ENCODE results near the gene PUM2. TPM values are rescaled to one million over a fixed set of nuclear protein-coding genes. Genes with fewer than 3 reads are reported as not detected.
A peak's percentile ranks its signal among the peaks of the same experiment; 100 is the strongest.

The PUM2 gene, protein sequence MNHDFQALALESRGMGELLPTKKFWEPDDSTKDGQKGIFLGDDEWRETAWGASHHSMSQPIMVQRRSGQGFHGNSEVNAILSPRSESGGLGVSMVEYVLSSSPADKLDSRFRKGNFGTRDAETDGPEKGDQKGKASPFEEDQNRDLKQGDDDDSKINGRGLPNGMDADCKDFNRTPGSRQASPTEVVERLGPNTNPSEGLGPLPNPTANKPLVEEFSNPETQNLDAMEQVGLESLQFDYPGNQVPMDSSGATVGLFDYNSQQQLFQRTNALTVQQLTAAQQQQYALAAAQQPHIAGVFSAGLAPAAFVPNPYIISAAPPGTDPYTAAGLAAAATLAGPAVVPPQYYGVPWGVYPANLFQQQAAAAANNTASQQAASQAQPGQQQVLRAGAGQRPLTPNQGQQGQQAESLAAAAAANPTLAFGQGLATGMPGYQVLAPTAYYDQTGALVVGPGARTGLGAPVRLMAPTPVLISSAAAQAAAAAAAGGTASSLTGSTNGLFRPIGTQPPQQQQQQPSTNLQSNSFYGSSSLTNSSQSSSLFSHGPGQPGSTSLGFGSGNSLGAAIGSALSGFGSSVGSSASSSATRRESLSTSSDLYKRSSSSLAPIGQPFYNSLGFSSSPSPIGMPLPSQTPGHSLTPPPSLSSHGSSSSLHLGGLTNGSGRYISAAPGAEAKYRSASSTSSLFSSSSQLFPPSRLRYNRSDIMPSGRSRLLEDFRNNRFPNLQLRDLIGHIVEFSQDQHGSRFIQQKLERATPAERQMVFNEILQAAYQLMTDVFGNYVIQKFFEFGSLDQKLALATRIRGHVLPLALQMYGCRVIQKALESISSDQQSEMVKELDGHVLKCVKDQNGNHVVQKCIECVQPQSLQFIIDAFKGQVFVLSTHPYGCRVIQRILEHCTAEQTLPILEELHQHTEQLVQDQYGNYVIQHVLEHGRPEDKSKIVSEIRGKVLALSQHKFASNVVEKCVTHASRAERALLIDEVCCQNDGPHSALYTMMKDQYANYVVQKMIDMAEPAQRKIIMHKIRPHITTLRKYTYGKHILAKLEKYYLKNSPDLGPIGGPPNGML
- 100 to 1,000 TPM in 2 of 3 donors, 10 to 100 TPM in 1; 93.5 to 155 (median 115) TPM for total RNA-seq
- long read RNA-seq, donor 1, partial matches to known transcripts: 14 of 18 reads
- long read RNA-seq, donor 1, other reads (novel, unspliced or antisense): 3 of 18 reads
- long read RNA-seq, donor 2, partial matches to known transcripts: 0 of 2 reads
- long read RNA-seq, donor 2, other reads (novel, unspliced or antisense): 2 of 2 reads

DNA sequence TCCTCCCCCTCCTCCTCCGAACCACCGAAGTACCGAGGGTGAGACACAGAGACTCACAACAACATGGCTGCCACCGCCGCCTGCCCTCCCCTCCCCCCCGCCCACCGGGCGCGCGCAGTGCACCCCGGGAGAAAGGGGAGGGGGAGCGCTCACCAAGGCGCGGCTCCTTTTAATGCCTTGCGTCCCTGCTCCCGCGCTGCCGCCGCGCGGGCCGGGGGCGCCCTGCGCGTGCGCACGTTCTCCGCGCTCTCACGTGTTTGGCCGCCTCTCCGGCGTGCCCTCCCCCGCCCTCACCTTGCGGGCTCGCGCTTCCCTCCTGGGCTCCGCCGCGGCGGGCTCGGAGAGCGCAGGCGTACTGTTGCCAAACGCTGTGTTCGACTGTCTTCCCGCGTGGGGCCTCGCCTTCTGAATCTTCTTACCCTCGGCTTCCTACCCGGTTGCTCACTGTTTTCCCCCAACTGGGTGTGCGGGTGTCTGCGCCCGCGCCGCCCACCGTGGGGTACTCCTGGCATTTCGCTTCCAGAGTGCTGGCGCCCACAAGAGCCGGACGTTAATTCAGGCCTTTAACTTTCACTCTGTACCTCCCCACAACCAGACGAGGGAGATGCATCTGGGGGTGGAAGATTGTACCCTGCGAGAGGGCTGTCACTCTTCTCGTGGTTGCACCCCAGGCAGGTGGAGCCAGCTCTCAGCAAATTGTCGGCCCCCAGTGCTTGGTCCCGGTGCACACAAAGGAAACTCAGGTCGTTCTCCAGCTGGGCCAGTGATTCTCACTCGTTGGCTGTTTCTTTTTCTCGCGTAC is at the start of gene PUM2:
PUM2 (minus strand) TSS at position 92 of the 802 bp plus-strand sequence. CDS start 23,484 bp downstream, outside the sequence.
- Histone ChIP-seq H3K9me3 (no peaks in the 10 kb centered on the region), H3K4me1 (ENCODE audit: low read depth) (peaks cover 49% of the 10 kb centered on the region), H3K4me3 (peak within 1 kb of the TSS; percentile 84), H3K36me3 (ENCODE audit: low read depth) (no peaks in the 10 kb centered on the region)
- ATAC-seq (peak; percentile 95), DNase-seq (peak; percentile 95 to 97 (median 97))
- intact Hi-C loops (cut with DNase I, micrococcal nuclease): no loop called here
- TF ChIP-seq, protein P1, sequence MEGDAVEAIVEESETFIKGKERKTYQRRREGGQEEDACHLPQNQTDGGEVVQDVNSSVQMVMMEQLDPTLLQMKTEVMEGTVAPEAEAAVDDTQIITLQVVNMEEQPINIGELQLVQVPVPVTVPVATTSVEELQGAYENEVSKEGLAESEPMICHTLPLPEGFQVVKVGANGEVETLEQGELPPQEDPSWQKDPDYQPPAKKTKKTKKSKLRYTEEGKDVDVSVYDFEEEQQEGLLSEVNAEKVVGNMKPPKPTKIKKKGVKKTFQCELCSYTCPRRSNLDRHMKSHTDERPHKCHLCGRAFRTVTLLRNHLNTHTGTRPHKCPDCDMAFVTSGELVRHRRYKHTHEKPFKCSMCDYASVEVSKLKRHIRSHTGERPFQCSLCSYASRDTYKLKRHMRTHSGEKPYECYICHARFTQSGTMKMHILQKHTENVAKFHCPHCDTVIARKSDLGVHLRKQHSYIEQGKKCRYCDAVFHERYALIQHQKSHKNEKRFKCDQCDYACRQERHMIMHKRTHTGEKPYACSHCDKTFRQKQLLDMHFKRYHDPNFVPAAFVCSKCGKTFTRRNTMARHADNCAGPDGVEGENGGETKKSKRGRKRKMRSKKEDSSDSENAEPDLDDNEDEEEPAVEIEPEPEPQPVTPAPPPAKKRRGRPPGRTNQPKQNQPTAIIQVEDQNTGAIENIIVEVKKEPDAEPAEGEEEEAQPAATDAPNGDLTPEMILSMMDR (IDR thresholded peaks at IDR 0.05): no peak

DNA sequence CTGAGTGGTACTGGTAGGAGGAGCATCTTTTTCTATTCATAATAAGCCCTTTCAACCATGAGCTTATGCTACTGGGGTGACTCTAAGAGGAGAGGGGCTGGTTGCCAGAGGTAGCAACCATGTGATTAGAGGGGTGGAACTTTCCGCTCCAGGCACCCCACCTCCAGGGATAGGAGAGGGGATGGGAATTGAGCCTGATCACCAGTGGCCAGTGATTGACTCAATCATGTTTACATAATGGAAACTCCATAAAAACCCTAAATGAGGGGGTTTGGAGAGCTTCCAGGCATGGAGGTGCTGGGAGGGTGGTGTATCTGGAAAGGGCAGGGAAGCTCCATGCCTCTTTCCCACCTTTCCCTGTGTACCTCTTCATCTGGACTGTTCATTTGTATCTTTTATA is 49.7 kb upstream of the PUM2 start:
- intact Hi-C loops (cut with DNase I, micrococcal nuclease): loop anchor here in 1 of 2 donors (5.0 kb wide), 1 partner anchor 242 kb away; no protein-coding TSS in a partner anchor
- ATAC-seq (no peak), DNase-seq (no peak)
- Histone ChIP-seq H3K9me3 (no peaks in the 10 kb centered on the region), H3K4me3 (no peak overlapping the region), H3K4me1 (ENCODE audit: low read depth) (no peaks in the 10 kb centered on the region), H3K36me3 (ENCODE audit: low read depth) (no peaks in the 10 kb centered on the region)
- TF ChIP-seq, protein P1 (IDR thresholded peaks at IDR 0.05): no peak

DNA sequence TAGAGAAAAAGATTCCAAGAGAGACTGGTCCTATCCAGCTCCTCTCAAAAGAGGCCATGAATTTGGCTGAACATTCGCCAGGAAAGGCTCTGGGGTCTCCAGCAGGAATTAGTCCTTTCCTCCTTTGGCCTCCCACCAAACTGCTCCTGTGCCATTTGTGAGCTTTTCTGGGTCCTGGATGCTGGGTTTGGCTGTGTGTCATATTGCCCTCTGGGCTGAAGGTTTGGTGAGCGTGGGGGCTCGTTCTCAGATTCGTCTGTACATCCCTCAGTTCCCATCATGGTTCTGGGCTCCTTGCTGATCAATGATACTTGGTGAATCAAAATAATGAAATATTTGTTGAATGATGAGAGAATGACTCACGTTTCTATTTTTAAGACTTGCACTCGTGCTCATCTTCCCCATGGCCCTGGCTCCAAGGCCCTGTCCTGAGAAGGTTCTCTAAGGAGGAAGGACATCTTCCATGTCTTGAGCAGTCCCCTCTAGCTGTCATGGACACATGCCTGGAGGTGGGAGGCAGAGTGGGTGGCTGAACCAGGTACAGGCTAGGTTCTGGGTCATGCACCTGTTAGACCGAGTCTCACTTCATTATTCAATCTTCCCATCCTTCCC is 48.4 kb upstream of the PUM2 start:
- ATAC-seq: no peak
- Histone ChIP-seq H3K4me1 (ENCODE audit: low read depth) (no peaks in the 10 kb centered on the region), H3K9me3 (no peaks in the 10 kb centered on the region), H3K36me3 (ENCODE audit: low read depth) (no peaks in the 10 kb centered on the region), H3K4me3 (no peak overlapping the region)
- intact Hi-C loops (cut with DNase I, micrococcal nuclease): no loop called here
- TF ChIP-seq, protein P1 (IDR thresholded peaks at IDR 0.05): no peak
- DNase-seq: no peak

DNA sequence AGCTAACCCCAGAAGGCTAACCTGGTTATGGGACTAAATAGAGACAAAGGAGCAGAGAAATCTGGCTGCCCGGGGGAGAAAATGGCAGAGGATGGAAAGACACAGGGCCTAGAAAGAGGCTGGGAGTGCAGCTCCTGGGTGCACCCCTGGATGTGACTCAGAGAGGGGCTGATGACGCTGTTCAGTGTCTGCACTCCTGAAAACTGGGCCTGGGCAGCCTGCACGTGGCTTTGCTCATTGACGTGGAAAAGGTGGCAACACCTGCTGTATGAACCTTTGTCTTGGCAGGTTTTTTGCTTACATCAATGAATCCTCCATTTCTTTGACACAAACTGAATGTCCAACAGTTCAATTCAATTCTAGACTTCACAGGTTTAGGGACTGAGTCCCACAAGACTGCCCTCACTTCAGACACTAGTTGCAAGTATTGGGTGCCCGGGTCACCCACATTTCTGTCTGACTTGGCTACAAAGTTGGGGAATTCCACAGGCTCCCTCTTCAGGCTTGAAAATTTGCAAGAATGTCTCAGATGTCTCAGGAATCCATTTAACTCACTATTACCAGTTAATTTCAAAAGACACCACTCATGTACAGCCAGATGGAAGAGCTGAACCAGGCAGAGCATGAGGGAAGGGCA is 47.3 kb upstream of the PUM2 start:
- no peak for ATAC-seq
- H3K36me3 ChIP-seq (ENCODE audit: low read depth): no peaks in the 10 kb centered on the region
- no peak for DNase-seq
- TF ChIP-seq, protein P1 (IDR thresholded peaks at IDR 0.05): no peak
- no peaks in the 10 kb centered on the region for H3K4me1 ChIP-seq (ENCODE audit: low read depth)
- H3K9me3 ChIP-seq: no peaks in the 10 kb centered on the region
- no peak overlapping the region for H3K4me3 ChIP-seq
- intact Hi-C loops (cut with DNase I, micrococcal nuclease): no loop called here
